Measurements from ENCODE around the gene KCNK6.

The KCNK6 gene

GRCh38 chr19:38323291-38323690 lies 3.6 kb downstream of the KCNK6 start:
- no peak for DNase-seq (ENCODE audit: low read depth, low spot score)

- DNase-seq (ENCODE audit: low read depth, low spot score) = no peak
Measured at GRCh38 chr19:38324431-38324830, 4.8 kb downstream of the KCNK6 start.

GRCh38 chr19:38326591-38326990 lies 6.9 kb downstream of the KCNK6 start:
- no peak for DNase-seq (ENCODE audit: low read depth, low spot score)

- DNase-seq (ENCODE audit: low read depth, low spot score) = no peak
Measured at GRCh38 chr19:38329651-38330050, 10.0 kb downstream of the KCNK6 start.

- no peak for DNase-seq (ENCODE audit: low read depth, low spot score)
Measured at GRCh38 chr19:38331728-38332127, 12.1 kb downstream of the KCNK6 start.

- no peak for DNase-seq (ENCODE audit: low read depth, low spot score)
Measured at GRCh38 chr19:38333245-38333644, 13.6 kb downstream of the KCNK6 start.

- DNase-seq (ENCODE audit: low read depth, low spot score) = peak; percentile 97
Measured at GRCh38 chr19:38335949-38336637, 16.4 kb downstream of the KCNK6 start.

- peak; percentile 96 for DNase-seq (ENCODE audit: low read depth, low spot score)
Measured at GRCh38 chr19:38336638-38337359, 17.2 kb downstream of the KCNK6 start.

- no peak for DNase-seq (ENCODE audit: low read depth, low spot score)
Measured at GRCh38 chr19:38337360-38337653, 17.7 kb downstream of the KCNK6 start.

- DNase-seq (ENCODE audit: low read depth, low spot score) = peak; percentile 63
Measured at GRCh38 chr19:38339011-38339410, 19.4 kb downstream of the KCNK6 start.

- DNase-seq (ENCODE audit: low read depth, low spot score) = no peak
Measured at GRCh38 chr19:38340927-38341326, 21.3 kb downstream of the KCNK6 start.

GRCh38 chr19:38346837-38347236 lies 27.2 kb downstream of the KCNK6 start:
- DNase-seq (ENCODE audit: low read depth, low spot score) = peak; percentile 27

GRCh38 chr19:38350883-38351282 lies 31.2 kb downstream of the KCNK6 start:
- no peak for DNase-seq (ENCODE audit: low read depth, low spot score)

GRCh38 chr19:38351865-38352395 lies 32.3 kb downstream of the KCNK6 start:
- DNase-seq (ENCODE audit: low read depth, low spot score) = no peak

- no peak for DNase-seq (ENCODE audit: low read depth, low spot score)
Measured at GRCh38 chr19:38352611-38353010, 33.0 kb downstream of the KCNK6 start.

- no peak for DNase-seq (ENCODE audit: low read depth, low spot score)
Measured at GRCh38 chr19:38355728-38356725, 36.4 kb downstream of the KCNK6 start.

GRCh38 chr19:38358071-38358470 lies 38.4 kb downstream of the KCNK6 start:
- no peak for DNase-seq (ENCODE audit: low read depth, low spot score)

GRCh38 chr19:38359242-38360021 lies 39.8 kb downstream of the KCNK6 start:
- no peak for DNase-seq (ENCODE audit: low read depth, low spot score)

GRCh38 chr19:38360351-38360750 lies 40.7 kb downstream of the KCNK6 start:
- DNase-seq (ENCODE audit: low read depth, low spot score) = no peak

GRCh38 chr19:38360839-38361631 lies 41.4 kb downstream of the KCNK6 start:
- DNase-seq (ENCODE audit: low read depth, low spot score) = no peak

All from ELF-1 (cell line).